HG03280 (cell line): ENCODE measurements around the gene MADCAM1.

Experiments used
- ATAC-seq: cut with Tn5 transposase; IDR thresholded peaks from one replicate; pipeline ENCODE4 v1.9.1; 2021; ENCODE audit warnings: mild to moderate bottlenecking, moderate library complexity; ENCODE audit not compliant: unreplicated experiment

MADCAM1 gene

GRCh38 chr19:547836-548720 is 51.8 kb downstream of the MADCAM1 start:
- no peak for ATAC-seq

DNA sequence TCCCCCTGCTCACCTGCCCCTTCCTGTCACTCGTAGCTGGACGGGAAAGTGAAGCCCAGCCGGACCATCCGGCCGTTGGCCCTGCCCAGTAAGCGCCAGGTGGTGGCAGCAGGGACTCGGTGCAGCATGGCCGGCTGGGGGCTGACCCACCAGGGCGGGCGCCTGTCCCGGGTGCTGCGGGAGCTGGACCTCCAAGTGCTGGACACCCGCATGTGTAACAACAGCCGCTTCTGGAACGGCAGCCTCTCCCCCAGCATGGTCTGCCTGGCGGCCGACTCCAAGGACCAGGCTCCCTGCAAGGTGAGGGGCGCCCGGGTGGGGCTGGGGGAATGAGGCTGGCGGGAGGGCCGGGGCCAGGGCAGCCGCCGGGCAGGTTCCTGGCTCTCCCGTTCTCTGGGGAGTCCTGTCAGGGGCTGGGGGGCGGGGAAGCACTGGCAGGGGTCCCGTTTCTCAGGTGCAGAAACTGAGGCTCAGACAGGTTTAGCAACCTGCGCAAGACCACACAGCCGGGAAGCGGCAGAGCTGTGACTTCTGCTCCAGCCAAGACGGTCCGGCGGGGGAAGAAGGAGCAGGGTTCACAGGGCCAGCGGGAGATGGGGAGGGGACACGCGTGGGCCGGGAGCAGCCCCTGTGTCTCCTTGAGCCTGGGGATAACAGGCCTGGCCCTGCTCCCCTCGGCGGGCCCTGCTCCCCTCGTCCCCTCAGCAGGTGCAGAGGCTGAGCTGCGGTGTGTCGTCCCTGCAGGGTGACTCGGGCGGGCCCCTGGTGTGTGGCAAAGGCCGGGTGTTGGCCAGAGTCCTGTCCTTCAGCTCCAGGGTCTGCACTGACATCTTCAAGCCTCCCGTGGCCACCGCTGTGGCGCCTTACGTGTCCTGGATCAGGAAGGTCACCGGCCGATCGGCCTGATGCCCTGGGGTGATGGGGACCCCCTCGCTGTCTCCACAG is 52.9 kb downstream of the MADCAM1 start:
- ATAC-seq, result no peak

- ATAC-seq, result no peak
These were observed 58.5 kb downstream of the MADCAM1 start for GRCh38 chr19:554817-555216.
